GM23338 (cell line): ENCODE measurements around the gene OTUB2. TPM values are rescaled to one million over a fixed set of nuclear protein-coding genes. Genes with fewer than 3 reads are reported as not detected.

Experiments
- ATAC-seq: fragments of 200-7000 bp; cut with Tn5 transposase; 3 replicates; pipeline ENCODE4 v1.9.1; 2020
- DNase-seq: peaks from one replicate; pipeline ENCODE4 v3.0.0-alpha.2; 2015; ENCODE audit warnings: low spot score
- H2AFZ ChIP-seq: fragments of 200-600 bp; sonication (generic); 2 replicates; pipeline ENCODE4 v1.8.0; 2016; ENCODE audit warnings: antibody characterized with exemption, mild to moderate bottlenecking, moderate library complexity
- H3F3A ChIP-seq: fragments of 200-600 bp; sonication (generic); replicated peaks from 2 replicates; pipeline ENCODE4 v1.8.0; 2017; ENCODE audit warnings: antibody characterized with exemption, mixed run types, low read depth
- H3K27ac ChIP-seq: fragments of 200-600 bp; sonication (generic); 2 replicates; pipeline ENCODE4 v1.6.1; 2016; ENCODE audit warnings: low read depth
- H3K27me3 ChIP-seq: fragments of 200-600 bp; sonication (generic); 2 replicates; pipeline ENCODE4 v1.8.0; 2016; ENCODE audit warnings: mild to moderate bottlenecking, mixed run types, moderate library complexity; ENCODE audit not compliant: insufficient read depth
- H3K36me3 ChIP-seq: fragments of 200-600 bp; sonication (generic); 2 replicates; pipeline ENCODE4 v1.8.0; 2016; ENCODE audit warnings: mild to moderate bottlenecking; ENCODE audit not compliant: insufficient read depth
- H3K4me1 ChIP-seq: fragments of 200-600 bp; sonication (generic); 2 replicates; pipeline ENCODE4 v1.8.0; 2016; ENCODE audit warnings: mild to moderate bottlenecking, moderate library complexity; ENCODE audit not compliant: insufficient read depth
- H3K4me2 ChIP-seq: fragments of 200-600 bp; sonication (generic); 2 replicates; pipeline ENCODE4 v1.7.1; 2017; ENCODE audit warnings: mixed run types
- H3K4me3 ChIP-seq: fragments of 200-600 bp; sonication (generic); 2 replicates; pipeline ENCODE4 v1.6.1; 2016; ENCODE audit warnings: mixed run types
- H3K79me2 ChIP-seq: fragments of 200-600 bp; sonication (generic); replicated peaks from 2 replicates; pipeline ENCODE4 v1.8.0; 2017; ENCODE audit warnings: mild to moderate bottlenecking; ENCODE audit not compliant: insufficient read depth
- H3K9me2 ChIP-seq: fragments of 200-600 bp; sonication (generic); 2 replicates; pipeline ENCODE4 v1.8.0; 2017; ENCODE audit not compliant: insufficient read depth
- H4K20me1 ChIP-seq: fragments of 200-600 bp; sonication (generic); replicated peaks from 2 replicates; pipeline ENCODE4 v1.8.0; 2017; ENCODE audit warnings: mild to moderate bottlenecking; ENCODE audit not compliant: insufficient read depth
- H3K27ac Mint-ChIP-seq: 2 replicates; pipeline ENCODE4 v1.8.0; 2020; ENCODE audit warnings: inconsistent platforms, mild to moderate bottlenecking, moderate library complexity, mixed read lengths
- H3K27me3 Mint-ChIP-seq: 3 replicates; pipeline ENCODE4 v1.8.0; 2022; ENCODE audit warnings: low read depth, mild to moderate bottlenecking, moderate library complexity, mixed read lengths, inconsistent platforms; ENCODE audit not compliant: insufficient read depth, poor library complexity
- H3K36me3 Mint-ChIP-seq: 3 replicates; pipeline ENCODE4 v1.8.0; 2021; ENCODE audit warnings: low read depth, mild to moderate bottlenecking, inconsistent platforms, moderate library complexity, mixed read lengths
- H3K4me1 Mint-ChIP-seq: 3 replicates; pipeline ENCODE4 v1.8.0; 2020; ENCODE audit warnings: mild to moderate bottlenecking, inconsistent platforms, mixed read lengths
- H3K4me3 Mint-ChIP-seq: 3 replicates; pipeline ENCODE4 v1.8.0; 2021; ENCODE audit warnings: moderate library complexity, mild to moderate bottlenecking, inconsistent platforms, mixed read lengths
- H3K9me3 Mint-ChIP-seq: 3 replicates; pipeline ENCODE4 v1.8.0; 2020; ENCODE audit warnings: moderate library complexity, mild to moderate bottlenecking, inconsistent platforms, mixed read lengths
- ETS1 ChIP-seq: IDR thresholded peaks from 2 replicates; pipeline ENCODE4 v1.6.1; 2016; ENCODE audit warnings: antibody characterized with exemption
- EZH2 ChIP-seq: fragments of 200-600 bp; sonication (generic); IDR thresholded peaks from one replicate; pipeline ENCODE4 v1.8.0; 2017; ENCODE audit warnings: antibody characterized with exemption, mild to moderate bottlenecking, low read depth; ENCODE audit not compliant: unreplicated experiment
- EZH2phosphoT487 ChIP-seq: fragments of 200-600 bp; sonication (generic); IDR thresholded peaks from one replicate; pipeline ENCODE4 v1.8.1; 2018; ENCODE audit warnings: antibody characterized with exemption; ENCODE audit not compliant: unreplicated experiment
- JUNB ChIP-seq: IDR thresholded peaks from one replicate; pipeline ENCODE4 v1.6.1; 2016; ENCODE audit warnings: antibody characterized with exemption; ENCODE audit not compliant: unreplicated experiment
- NANOG ChIP-seq: IDR thresholded peaks from 2 replicates; pipeline ENCODE4 v1.6.1; 2016; ENCODE audit warnings: antibody characterized with exemption, borderline replicate concordance
- ZNF114 ChIP-seq: fragments of 250-450 bp; sonication (Bioruptor Pico); IDR thresholded peaks from 2 replicates; pipeline ENCODE4 v1.5.0; 2020; ENCODE audit warnings: mild to moderate bottlenecking, moderate library complexity
- ZNF331 ChIP-seq: fragments of 250-450 bp; sonication (Bioruptor Pico); IDR thresholded peaks from 2 replicates; pipeline ENCODE4 v1.5.0; 2020; ENCODE audit warnings: low read depth, mild to moderate bottlenecking, moderate library complexity
- ZNF462 ChIP-seq: fragments of 250-450 bp; sonication (Bioruptor Pico); IDR thresholded peaks from 2 replicates; pipeline ENCODE4 v1.5.0; 2020; ENCODE audit warnings: mild to moderate bottlenecking, moderate library complexity
- polyA plus RNA-seq: library from polyadenylated mRNA; unstranded; fragments of >200 nt; fragmentation: Nextera tagmentation; extraction: Ambion mirVana; gene quantifications from 2 replicates; pipeline ENCODE4 v1.2.1, GENCODE V29; 2016
- total RNA-seq: library from RNA; depleted of rRNA; stranded (reverse); fragments of >200 nt; shearing (Covaris generic); gene quantifications from 2 replicates; pipeline ENCODE4 v1.2.3, GENCODE V29; 2014

OTUB2 gene
- total and polyA plus RNA-seq, 2 experiments from 2014 or later = 2.1 to 4.1 TPM

- ATAC-seq (no peak), DNase-seq (no peak)
- no peaks in the 10 kb centered on the region for H3F3A ChIP-seq
- H3K9me2 ChIP-seq = no peaks in the 10 kb centered on the region
- Mint-ChIP-seq H3K4me3 (no peak overlapping the region), H3K27me3 (no peaks in the 10 kb centered on the region), H3K9me3 (no peaks in the 10 kb centered on the region; the same call in 2 of the 3 replicates), H3K4me1 (no peaks in the 10 kb centered on the region; the same call in 2 of the 3 replicates), H3K27ac (no peak overlapping the region), H3K36me3 (no peaks in the 10 kb centered on the region)
- H2AFZ ChIP-seq = no peak overlapping the region
- H3K4me2 ChIP-seq = no peak overlapping the region
- H3K36me3 ChIP-seq = no peaks in the 10 kb centered on the region
- H4K20me1 ChIP-seq = no peaks in the 10 kb centered on the region
- H3K27me3 ChIP-seq = no peaks in the 10 kb centered on the region
- H3K4me3 ChIP-seq = no peak overlapping the region
- H3K27ac ChIP-seq = no peak overlapping the region
- H3K4me1 ChIP-seq = no peaks in the 10 kb centered on the region
- no peaks in the 10 kb centered on the region for H3K79me2 ChIP-seq
- no peak for TF ChIP-seq ZNF462
- no peak for TF ChIP-seq ETS1
- no peak for TF ChIP-seq NANOG
- no peak for TF ChIP-seq EZH2phosphoT487
- TF ChIP-seq JUNB = no peak
- no peak for TF ChIP-seq EZH2
- no peak for TF ChIP-seq ZNF331
- no peak for TF ChIP-seq ZNF114 (CRISPR knock-in tag)
Observed at GRCh38 chr14:94087891-94088290, 61.8 kb downstream of the OTUB2 start.
